ENCODE measurements around the gene PRR19.
A peak's percentile ranks its signal among the peaks of the same experiment; 100 is the strongest.

Gene PRR19

DNA sequence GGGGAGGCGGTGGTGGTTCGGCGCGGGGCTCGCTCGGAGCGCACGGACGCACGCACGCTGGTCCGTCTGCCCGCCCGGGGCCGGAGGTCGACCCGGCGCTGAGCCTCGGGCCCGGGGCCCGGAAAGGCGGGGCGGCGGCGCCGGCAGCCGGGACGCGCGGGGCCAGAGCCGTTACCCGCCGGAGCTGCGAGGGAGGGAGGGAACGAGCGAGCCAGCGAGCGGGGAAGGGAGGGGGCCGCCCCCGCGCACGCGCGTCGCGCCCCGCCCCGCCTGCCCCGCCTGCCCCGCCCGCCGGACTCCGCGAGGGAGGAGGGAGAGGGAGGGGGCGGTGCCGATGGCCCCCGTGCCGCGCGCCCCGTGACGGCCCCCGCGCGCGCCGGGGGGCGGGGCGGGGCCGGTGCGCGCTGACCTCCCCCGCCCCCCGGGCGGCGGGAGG, 17.8 kb upstream of the PRR19 start:
- DNase-seq (ENCODE audit: low spot score): peak; percentile 86

GRCh38 chr19:42284591-42285341, 17.2 kb upstream of the PRR19 start:
- no peak for DNase-seq (ENCODE audit: low spot score)

- no peak for DNase-seq (ENCODE audit: low spot score)
Observed at GRCh38 chr19:42285541-42285941, 16.4 kb upstream of the PRR19 start.

DNA sequence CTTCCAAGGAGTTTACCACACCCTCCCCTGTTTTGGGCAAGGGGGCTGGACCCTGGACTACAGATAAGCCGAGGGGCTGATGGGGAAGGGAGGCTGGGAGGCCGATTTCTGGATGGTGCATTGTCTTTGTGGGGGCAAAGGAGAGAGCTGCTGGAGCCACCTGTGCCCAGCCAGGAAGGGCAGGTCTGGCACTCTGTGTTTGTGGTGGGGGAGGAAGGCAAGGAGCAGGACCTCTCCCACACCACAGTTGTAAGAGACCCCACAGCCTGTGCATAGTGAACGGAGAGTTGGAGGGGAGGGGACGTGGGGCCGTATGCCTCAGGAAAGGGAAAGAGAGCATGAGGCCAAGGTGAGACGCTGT, 16.0 kb upstream of the PRR19 start:
- DNase-seq (ENCODE audit: low spot score): no peak

DNA sequence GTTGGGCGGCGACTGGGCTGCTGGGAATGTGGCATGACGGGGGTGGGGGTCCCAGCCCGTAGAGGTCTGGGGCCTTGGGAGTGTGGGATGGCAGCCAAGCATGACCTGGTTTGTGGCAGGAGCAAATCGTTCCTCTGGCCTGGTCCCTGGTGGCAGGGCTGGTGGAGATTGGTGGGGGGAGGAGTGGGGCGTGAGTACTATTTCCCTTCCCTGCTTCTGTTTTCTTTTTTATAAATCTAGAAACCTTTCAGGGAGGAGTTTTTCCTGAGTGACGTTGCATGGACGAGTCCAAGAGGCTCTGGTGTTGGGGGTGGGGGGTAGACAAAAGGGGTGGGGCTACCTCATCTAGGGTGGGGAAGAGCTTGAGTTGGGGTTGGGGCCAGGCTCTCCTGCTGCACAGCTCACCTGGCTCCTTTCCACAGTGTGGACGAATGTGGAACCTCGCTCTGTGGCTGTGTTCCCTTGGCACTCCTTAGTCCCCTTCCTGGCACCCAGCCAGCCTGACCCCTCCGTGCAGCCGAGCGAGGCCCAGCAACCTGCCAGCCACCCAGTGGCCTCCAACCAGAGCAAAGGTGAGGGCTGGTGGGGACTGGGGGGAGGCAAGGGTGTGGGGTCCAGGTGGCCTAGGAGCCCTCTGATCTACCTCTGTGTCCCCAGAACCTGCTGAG, 15.4 kb upstream of the PRR19 start:
- no peak for DNase-seq (ENCODE audit: low spot score)

GRCh38 chr19:42287017-42287826, 14.7 kb upstream of the PRR19 start:
- no peak for DNase-seq (ENCODE audit: low spot score)

DNA sequence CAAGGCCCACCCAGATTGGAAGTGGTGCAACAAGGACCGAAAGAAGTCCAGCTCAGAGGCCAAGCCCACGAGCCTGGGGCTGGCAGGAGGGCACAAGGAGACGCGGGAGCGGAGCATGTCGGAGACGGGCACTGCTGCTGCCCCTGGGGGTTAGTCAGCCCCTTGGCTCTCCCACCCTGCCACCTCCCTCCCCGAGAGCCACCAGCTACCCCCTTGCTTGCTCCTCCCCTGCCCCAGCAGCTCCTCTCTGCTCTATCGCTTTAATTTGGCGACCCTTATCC, 14.2 kb upstream of the PRR19 start:
- no peak for DNase-seq (ENCODE audit: low spot score)

DNA sequence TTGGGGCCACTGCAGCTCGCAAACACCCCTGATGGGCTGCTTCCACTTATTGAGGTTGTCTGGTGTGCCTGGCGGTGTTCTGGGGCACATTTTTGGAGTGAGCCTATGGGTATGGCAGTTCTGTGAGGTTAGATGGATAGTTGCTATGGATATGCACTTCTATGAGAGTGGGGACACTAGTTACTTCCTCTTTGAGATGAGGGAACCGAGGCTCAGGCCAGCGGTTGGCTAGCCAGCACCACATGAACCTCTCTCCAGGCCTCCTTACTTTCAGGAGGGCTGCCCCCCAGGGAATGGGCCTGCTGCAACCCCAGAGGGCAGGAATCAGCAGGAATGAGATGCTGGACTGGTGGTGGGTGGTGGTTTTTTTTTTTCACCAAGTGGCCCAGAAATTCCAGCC, 13.5 kb upstream of the PRR19 start:
- DNase-seq (ENCODE audit: low spot score): no peak

DNA sequence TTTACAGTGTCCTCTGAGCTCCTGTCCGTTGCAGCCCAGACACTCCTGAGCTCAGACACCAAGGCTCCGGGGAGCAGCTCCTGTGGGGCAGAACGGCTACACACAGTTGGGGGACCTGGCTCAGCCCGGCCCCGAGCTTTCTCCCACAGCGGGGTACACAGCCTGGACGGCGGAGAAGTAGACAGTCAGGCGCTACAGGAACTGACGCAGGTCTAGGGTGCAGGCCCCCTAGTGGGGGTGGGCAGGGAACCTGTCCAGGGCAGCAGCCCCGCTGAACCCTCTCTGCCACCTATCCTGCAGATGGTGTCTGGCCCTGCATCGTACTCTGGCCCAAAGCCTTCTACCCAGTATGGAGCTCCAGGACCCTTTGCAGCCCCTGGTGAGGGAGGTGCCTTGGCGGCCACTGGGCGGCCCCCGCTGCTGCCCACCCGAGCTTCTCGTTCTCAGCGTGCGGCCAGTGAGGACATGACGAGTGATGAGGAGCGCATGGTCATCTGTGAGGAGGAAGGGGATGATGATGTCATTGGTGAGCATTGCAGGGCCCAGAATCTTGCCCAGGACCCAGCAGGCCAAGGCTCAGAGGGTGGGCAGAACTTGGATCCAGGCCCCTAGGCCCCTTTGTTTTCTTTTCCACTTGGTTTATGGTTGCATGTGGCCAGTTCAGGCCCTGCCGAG, 12.9 kb upstream of the PRR19 start:
- no peak for DNase-seq (ENCODE audit: low spot score)

- DNase-seq (ENCODE audit: low spot score): no peak
Observed at GRCh38 chr19:42289556-42290041, 12.3 kb upstream of the PRR19 start.

- no peak for DNase-seq (ENCODE audit: low spot score)
Observed at GRCh38 chr19:42290136-42290522, 11.8 kb upstream of the PRR19 start.

DNA sequence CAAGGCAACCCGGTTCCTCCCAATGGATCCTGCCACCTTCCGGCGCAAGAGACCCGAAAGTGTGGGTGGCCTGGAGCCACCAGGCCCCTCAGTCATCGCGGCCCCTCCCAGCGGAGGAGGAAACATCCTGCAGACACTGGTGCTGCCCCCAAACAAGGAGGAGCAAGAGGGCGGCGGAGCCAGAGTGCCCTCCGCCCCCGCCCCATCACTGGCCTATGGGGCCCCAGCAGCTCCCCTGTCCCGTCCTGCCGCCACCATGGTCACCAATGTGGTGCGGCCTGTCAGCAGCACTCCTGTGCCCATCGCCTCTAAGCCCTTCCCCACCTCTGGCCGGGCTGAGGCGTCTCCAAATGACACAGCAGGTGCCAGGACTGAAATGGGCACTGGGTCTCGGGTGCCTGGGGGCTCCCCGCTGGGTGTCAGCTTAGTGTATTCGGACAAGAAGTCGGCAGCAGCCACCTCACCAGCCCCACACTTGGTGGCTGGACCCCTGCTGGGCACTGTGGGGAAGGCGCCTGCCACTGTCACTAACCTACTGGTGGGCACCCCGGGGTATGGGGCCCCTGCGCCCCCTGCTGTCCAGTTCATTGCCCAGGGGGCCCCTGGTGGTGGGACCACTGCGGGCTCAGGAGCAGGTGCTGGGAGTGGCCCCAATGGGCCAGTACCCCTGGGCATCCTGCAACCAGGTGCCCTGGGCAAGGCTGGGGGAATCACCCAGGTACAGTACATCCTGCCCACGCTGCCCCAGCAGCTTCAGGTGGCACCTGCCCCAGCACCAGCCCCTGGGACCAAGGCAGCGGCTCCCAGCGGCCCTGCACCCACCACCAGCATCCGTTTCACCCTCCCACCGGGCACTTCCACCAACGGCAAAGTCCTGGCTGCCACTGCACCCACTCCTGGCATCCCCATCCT, 11.2 kb upstream of the PRR19 start:
- DNase-seq (ENCODE audit: low spot score): peak; percentile 53

GRCh38 chr19:42291435-42291810, 10.5 kb upstream of the PRR19 start:
- DNase-seq (ENCODE audit: low spot score): no peak

DNA sequence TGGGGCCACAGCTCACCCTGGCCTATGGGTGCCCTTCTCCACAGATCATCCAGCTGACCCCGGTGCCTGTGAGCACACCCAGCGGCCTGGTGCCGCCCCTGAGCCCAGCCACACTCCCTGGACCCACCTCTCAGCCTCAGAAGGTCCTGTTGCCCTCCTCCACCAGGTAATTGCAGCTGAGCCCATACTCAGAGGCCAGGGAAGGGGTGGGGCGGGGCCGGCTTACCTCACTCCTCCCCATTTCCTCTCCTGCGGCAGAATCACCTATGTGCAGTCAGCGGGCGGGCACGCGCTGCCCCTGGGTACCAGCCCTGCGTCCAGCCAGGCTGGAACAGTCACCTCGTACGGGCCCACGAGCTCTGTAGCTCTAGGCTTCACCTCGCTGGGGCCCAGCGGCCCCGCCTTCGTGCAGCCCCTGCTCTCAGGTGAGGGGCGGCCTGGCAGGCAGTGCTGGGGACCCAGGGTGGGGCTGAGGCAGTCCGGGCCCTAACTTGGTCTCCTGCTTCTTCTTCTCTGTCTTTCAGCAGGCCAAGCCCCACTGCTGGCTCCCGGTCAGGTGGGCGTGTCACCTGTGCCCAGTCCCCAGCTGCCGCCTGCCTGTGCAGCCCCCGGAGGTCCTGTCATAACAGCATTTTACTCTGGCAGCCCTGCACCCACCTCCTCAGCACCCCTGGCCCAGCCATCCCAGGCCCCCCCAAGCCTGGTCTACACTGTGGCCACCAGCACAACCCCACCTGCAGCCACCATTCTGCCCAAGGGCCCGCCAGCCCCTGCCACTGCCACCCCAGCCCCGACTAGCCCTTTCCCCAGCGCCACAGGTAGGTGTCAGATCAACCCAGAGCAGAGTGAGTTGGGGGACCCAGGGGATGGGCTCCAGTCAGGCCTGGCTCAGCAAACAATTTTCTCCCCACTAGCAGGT, 9.6 kb upstream of the PRR19 start:
- DNase-seq (ENCODE audit: low spot score): no peak

- DNase-seq (ENCODE audit: low spot score): no peak
Observed at GRCh38 chr19:42292963-42293362, 9.0 kb upstream of the PRR19 start.

- no peak for DNase-seq (ENCODE audit: low spot score)
Observed at GRCh38 chr19:42293540-42293939, 8.4 kb upstream of the PRR19 start.

- DNase-seq (ENCODE audit: low spot score): no peak
Observed at GRCh38 chr19:42293948-42294347, 8.0 kb upstream of the PRR19 start.

DNA sequence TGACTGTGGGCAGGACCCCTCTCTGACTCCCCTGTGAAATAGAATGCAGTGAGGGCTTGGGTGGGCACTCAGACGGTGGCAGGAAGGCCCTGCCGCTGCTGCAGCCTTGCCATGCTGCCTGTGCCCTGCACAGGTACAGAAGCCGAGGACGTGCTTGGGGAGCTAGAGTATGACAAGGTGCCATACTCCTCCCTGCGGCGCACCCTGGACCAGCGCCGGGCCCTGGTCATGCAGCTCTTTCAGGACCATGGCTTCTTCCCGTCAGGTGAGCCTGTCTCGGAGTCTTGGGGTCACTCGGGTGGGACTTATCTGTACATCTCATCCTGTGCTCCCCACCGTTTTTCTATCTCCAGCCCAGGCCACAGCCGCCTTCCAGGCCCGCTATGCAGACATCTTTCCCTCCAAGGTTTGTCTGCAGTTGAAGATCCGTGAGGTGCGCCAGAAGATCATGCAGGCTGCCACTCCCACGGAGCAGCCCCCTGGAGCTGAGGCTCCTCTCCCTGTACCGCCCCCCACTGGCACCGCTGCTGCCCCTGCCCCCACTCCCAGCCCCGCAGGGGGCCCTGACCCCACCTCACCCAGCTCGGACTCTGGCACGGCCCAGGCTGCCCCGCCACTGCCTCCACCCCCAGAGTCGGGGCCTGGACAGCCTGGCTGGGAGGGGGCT, 7.3 kb upstream of the PRR19 start:
- DNase-seq (ENCODE audit: low spot score): no peak

GRCh38 chr19:42295342-42295741, 6.6 kb upstream of the PRR19 start:
- no peak for DNase-seq (ENCODE audit: low spot score)

Measured in CD4-positive, alpha-beta T cell treated with Interleukin-15 for 4 hours (primary cell).